ENCODE results near the gene PHYKPL. TPM values are rescaled to one million over a fixed set of nuclear protein-coding genes. Genes with fewer than 3 reads are reported as not detected.

Gene PHYKPL
- total RNA-seq, 1 experiment from 2014 or later, result 41.7 TPM

DNA sequence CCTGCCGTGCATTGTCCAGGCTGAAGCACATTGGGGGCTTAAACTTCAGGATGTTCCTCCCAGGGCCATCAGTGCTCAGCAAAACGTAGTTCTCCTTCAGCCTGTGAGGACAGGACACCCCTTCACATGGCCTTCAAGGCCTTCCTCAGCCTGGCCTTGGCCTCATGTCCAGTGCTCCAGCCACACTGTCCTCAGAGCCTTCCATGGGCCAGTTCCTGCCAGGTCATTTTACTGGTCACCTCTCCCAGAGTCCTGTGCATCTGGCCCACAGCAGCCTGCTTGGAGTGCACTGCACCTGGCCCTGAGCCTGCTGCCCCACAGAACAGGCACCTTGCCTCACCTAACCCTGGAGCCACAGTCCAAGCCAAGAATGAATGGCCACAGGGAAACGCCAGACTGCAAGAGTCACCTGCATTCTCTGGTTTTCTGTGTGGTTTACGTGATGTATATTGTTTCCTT, 19.6 kb downstream of the PHYKPL start (continued):
- no peak for TF ChIP-seq OVOL2 (CRISPR knock-in tag; IDR thresholded peaks at IDR 0.05; ENCODE audit: borderline replicate concordance)
- peak; percentile 66; the same call in 1 of the 2 replicates for TF ChIP-seq PRRX2 (CRISPR knock-in tag; IDR thresholded peaks at IDR 0.05)
- no peak for TF ChIP-seq RORB (CRISPR knock-in tag; IDR thresholded peaks at IDR 0.05)
- TF ChIP-seq, protein P1, sequence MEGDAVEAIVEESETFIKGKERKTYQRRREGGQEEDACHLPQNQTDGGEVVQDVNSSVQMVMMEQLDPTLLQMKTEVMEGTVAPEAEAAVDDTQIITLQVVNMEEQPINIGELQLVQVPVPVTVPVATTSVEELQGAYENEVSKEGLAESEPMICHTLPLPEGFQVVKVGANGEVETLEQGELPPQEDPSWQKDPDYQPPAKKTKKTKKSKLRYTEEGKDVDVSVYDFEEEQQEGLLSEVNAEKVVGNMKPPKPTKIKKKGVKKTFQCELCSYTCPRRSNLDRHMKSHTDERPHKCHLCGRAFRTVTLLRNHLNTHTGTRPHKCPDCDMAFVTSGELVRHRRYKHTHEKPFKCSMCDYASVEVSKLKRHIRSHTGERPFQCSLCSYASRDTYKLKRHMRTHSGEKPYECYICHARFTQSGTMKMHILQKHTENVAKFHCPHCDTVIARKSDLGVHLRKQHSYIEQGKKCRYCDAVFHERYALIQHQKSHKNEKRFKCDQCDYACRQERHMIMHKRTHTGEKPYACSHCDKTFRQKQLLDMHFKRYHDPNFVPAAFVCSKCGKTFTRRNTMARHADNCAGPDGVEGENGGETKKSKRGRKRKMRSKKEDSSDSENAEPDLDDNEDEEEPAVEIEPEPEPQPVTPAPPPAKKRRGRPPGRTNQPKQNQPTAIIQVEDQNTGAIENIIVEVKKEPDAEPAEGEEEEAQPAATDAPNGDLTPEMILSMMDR (IDR thresholded peaks at IDR 0.05), result no peak
- TF ChIP-seq, protein P2, sequence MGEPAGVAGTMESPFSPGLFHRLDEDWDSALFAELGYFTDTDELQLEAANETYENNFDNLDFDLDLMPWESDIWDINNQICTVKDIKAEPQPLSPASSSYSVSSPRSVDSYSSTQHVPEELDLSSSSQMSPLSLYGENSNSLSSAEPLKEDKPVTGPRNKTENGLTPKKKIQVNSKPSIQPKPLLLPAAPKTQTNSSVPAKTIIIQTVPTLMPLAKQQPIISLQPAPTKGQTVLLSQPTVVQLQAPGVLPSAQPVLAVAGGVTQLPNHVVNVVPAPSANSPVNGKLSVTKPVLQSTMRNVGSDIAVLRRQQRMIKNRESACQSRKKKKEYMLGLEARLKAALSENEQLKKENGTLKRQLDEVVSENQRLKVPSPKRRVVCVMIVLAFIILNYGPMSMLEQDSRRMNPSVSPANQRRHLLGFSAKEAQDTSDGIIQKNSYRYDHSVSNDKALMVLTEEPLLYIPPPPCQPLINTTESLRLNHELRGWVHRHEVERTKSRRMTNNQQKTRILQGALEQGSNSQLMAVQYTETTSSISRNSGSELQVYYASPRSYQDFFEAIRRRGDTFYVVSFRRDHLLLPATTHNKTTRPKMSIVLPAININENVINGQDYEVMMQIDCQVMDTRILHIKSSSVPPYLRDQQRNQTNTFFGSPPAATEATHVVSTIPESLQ (CRISPR knock-in tag; IDR thresholded peaks at IDR 0.05), result no peak
- no peak for TF ChIP-seq TEAD4 (CRISPR knock-in tag; IDR thresholded peaks at IDR 0.05)
- TF ChIP-seq, protein P3, sequence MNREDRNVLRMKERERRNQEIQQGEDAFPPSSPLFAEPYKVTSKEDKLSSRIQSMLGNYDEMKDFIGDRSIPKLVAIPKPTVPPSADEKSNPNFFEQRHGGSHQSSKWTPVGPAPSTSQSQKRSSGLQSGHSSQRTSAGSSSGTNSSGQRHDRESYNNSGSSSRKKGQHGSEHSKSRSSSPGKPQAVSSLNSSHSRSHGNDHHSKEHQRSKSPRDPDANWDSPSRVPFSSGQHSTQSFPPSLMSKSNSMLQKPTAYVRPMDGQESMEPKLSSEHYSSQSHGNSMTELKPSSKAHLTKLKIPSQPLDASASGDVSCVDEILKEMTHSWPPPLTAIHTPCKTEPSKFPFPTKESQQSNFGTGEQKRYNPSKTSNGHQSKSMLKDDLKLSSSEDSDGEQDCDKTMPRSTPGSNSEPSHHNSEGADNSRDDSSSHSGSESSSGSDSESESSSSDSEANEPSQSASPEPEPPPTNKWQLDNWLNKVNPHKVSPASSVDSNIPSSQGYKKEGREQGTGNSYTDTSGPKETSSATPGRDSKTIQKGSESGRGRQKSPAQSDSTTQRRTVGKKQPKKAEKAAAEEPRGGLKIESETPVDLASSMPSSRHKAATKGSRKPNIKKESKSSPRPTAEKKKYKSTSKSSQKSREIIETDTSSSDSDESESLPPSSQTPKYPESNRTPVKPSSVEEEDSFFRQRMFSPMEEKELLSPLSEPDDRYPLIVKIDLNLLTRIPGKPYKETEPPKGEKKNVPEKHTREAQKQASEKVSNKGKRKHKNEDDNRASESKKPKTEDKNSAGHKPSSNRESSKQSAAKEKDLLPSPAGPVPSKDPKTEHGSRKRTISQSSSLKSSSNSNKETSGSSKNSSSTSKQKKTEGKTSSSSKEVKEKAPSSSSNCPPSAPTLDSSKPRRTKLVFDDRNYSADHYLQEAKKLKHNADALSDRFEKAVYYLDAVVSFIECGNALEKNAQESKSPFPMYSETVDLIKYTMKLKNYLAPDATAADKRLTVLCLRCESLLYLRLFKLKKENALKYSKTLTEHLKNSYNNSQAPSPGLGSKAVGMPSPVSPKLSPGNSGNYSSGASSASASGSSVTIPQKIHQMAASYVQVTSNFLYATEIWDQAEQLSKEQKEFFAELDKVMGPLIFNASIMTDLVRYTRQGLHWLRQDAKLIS (CRISPR knock-in tag; IDR thresholded peaks at IDR 0.05; ENCODE audit: borderline replicate concordance), result no peak
- 0 out of 2 replicates have a peak, but pooled peaks have one; percentile 25 for TF ChIP-seq SMAD3 (CRISPR knock-in tag; IDR thresholded peaks at IDR 0.05; ENCODE audit: borderline replicate concordance)
- TF ChIP-seq, protein P4, sequence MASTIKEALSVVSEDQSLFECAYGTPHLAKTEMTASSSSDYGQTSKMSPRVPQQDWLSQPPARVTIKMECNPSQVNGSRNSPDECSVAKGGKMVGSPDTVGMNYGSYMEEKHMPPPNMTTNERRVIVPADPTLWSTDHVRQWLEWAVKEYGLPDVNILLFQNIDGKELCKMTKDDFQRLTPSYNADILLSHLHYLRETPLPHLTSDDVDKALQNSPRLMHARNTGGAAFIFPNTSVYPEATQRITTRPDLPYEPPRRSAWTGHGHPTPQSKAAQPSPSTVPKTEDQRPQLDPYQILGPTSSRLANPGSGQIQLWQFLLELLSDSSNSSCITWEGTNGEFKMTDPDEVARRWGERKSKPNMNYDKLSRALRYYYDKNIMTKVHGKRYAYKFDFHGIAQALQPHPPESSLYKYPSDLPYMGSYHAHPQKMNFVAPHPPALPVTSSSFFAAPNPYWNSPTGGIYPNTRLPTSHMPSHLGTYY (CRISPR knock-in tag; IDR thresholded peaks at IDR 0.05), result no peak
- TF ChIP-seq NR1H2 (CRISPR knock-in tag; IDR thresholded peaks at IDR 0.05), result no peak
- TF ChIP-seq TCF7 (CRISPR knock-in tag; IDR thresholded peaks at IDR 0.05; ENCODE audit: low read depth), result no peak
- TF ChIP-seq SP1 (CRISPR knock-in tag; conservative IDR thresholded peaks at IDR 0.05), result no peak
- TF ChIP-seq ZNF219 (CRISPR knock-in tag; IDR thresholded peaks at IDR 0.05; ENCODE audit: borderline replicate concordance), result no peak

DNA sequence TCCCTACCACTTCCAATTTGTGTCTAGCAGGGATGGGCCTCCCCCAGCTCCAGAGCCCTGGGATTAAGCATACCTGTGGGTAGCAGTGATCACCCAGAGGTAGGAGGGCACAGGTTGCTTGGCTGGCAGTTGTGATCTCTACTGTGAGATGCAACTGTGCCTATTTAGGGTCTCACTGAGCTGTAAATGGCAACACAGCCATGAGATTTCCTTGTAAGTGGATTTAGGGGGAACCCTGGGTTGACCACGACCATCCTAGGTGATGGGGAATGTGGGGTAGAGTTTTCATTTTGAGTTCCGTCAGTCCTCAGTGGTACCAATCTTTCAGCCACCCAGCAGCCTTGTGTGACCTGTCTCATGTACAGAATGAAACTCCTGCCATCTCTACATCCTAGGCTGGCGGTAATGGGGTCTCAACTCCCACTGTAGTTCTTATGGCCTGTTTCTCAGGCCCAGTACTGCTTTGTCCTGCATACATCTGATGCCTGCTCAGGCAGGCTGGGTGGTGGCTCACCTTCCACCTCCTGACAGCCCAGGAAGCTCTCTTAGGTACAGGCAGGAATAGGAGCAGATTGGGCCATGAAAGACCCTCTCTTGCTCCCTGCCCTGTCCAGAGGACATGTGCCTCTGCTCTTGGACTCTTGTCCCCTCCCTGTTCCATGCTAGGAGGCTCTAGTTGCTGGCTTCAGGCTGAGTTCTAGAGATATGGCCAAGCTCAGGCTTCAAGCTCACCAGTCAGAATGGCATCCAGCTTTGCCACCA, 20.2 kb downstream of the PHYKPL start:
- no peaks in the 10 kb centered on the region for H3K27me3 Mint-ChIP-seq (ENCODE audit: low read depth)
- no peaks in the 10 kb centered on the region for H3K9me3 Mint-ChIP-seq
- H3K36me3 Mint-ChIP-seq, result peaks cover 84% of the 10 kb centered on the region
- ATAC-seq, result peak; percentile 2
- POLR2A ChIA-PET, result interaction anchor here (1.1 to 2.2 kb wide), 5 partner anchors 8 to 32 kb away, joined by 3 to 12 read pairs (median 8); partner anchors contain the start of gene HNRNPAB
- H3K4me1 Mint-ChIP-seq, result peaks cover 18% of the 10 kb centered on the region
- H3K4me3 Mint-ChIP-seq, result no peak overlapping the region
- DNase-seq (ENCODE audit: low spot score), result no peak
- H3K27ac Mint-ChIP-seq, result no peak overlapping the region
- CTCF ChIA-PET, result interaction anchor here (1.2 to 1.6 kb wide), 4 partner anchors 15 to 136 kb away, joined by 3 to 4 read pairs (median 4); no protein-coding TSS in a partner anchor
- TF ChIP-seq CREM (CRISPR knock-in tag; IDR thresholded peaks at IDR 0.05) (no peak), JAZF1 (CRISPR knock-in tag; IDR thresholded peaks at IDR 0.05) (no peak), NFE2L1 (CRISPR knock-in tag; IDR thresholded peaks at IDR 0.05) (no peak), PRRX2 (CRISPR knock-in tag; IDR thresholded peaks at IDR 0.05) (0 out of 2 replicates have a peak, but pooled peaks have one; percentile 62)
- TF ChIP-seq, protein P4 (CRISPR knock-in tag; IDR thresholded peaks at IDR 0.05), result peak; percentile 42; the same call in 1 of the 2 replicates
- TF ChIP-seq, protein P5, sequence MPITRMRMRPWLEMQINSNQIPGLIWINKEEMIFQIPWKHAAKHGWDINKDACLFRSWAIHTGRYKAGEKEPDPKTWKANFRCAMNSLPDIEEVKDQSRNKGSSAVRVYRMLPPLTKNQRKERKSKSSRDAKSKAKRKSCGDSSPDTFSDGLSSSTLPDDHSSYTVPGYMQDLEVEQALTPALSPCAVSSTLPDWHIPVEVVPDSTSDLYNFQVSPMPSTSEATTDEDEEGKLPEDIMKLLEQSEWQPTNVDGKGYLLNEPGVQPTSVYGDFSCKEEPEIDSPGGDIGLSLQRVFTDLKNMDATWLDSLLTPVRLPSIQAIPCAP (CRISPR knock-in tag; IDR thresholded peaks at IDR 0.05), result no peak
- TF ChIP-seq, protein P6, sequence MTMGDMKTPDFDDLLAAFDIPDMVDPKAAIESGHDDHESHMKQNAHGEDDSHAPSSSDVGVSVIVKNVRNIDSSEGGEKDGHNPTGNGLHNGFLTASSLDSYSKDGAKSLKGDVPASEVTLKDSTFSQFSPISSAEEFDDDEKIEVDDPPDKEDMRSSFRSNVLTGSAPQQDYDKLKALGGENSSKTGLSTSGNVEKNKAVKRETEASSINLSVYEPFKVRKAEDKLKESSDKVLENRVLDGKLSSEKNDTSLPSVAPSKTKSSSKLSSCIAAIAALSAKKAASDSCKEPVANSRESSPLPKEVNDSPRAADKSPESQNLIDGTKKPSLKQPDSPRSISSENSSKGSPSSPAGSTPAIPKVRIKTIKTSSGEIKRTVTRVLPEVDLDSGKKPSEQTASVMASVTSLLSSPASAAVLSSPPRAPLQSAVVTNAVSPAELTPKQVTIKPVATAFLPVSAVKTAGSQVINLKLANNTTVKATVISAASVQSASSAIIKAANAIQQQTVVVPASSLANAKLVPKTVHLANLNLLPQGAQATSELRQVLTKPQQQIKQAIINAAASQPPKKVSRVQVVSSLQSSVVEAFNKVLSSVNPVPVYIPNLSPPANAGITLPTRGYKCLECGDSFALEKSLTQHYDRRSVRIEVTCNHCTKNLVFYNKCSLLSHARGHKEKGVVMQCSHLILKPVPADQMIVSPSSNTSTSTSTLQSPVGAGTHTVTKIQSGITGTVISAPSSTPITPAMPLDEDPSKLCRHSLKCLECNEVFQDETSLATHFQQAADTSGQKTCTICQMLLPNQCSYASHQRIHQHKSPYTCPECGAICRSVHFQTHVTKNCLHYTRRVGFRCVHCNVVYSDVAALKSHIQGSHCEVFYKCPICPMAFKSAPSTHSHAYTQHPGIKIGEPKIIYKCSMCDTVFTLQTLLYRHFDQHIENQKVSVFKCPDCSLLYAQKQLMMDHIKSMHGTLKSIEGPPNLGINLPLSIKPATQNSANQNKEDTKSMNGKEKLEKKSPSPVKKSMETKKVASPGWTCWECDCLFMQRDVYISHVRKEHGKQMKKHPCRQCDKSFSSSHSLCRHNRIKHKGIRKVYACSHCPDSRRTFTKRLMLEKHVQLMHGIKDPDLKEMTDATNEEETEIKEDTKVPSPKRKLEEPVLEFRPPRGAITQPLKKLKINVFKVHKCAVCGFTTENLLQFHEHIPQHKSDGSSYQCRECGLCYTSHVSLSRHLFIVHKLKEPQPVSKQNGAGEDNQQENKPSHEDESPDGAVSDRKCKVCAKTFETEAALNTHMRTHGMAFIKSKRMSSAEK (CRISPR knock-in tag; IDR thresholded peaks at IDR 0.05; ENCODE audit: borderline replicate concordance), result peak; percentile 75
- TF ChIP-seq, protein P7, sequence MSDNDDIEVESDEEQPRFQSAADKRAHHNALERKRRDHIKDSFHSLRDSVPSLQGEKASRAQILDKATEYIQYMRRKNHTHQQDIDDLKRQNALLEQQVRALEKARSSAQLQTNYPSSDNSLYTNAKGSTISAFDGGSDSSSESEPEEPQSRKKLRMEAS (CRISPR knock-in tag; IDR thresholded peaks at IDR 0.05), result no peak

All from WTC11 (cell line).